K562 (cell line): ENCODE data around the gene IFI27L2. TPM values are rescaled to one million over a fixed set of nuclear protein-coding genes. Genes with fewer than 3 reads are reported as not detected.

Source experiments
- ATAC-seq: fragments of 200-7000 bp; cut with Tn5 transposase; 3 replicates; pipeline ENCODE4 v1.9.1; 2020; ENCODE audit warnings: moderate library complexity
- BruUV-seq: library from RNA; stranded (reverse); fragments of 400-500 nt; replicated peaks from 2 replicates; lab custom pipeline; 2021; lab: Mats Ljungman, UMichigan
- CTCF ChIA-PET: fragments of 300-600 bp; formaldehyde crosslinking; extraction: SDS; loops from one replicate; lab custom pipeline; 2021; ENCODE audit warnings: low intra/inter-chr PET ratio; lab: Yijun Ruan, JAX
- POLR2A ChIA-PET: fragments of 300-600, 350-650 bp; sonication (Branson Sonifier 250); formaldehyde crosslinking; extraction: SDS; loops from one replicate; lab custom pipeline; 2021; ENCODE audit warnings: antibody characterized with exemption, inconsistent platforms; lab: Yijun Ruan, JAX
- DNase-seq, 4 experiments: peaks; one replicate each; pipeline versions ENCODE4 v3.0.0 to v3.0.0-alpha.2; 2011 to 2018; ENCODE audit warnings: low spot score in 3 of 4, mixed read lengths in 3 of 4; ENCODE audit errors: extremely low read depth in 1 of 4
- FAIRE-seq: peaks from 2 replicates; lab custom pipeline; 2011; peaks lifted over from hg19 to GRCh38; lab: Jason Lieb, UNC
- H2AFZ ChIP-seq: 2 replicates; pipeline ENCODE4 v1.6.0; 2011; ENCODE audit warnings: low read depth, low read length, control low read depth, inconsistent platforms
- H3K27ac ChIP-seq: fragments of 200-600 bp; 3 replicates; pipeline ENCODE4 v1.8.0; 2011; ENCODE audit warnings: low read depth, mild to moderate bottlenecking, control low read depth, inconsistent platforms, low read length, moderate library complexity, mixed read lengths; ENCODE audit errors: extremely low read depth
- H3K27me3 ChIP-seq, 2 experiments: fragments of 300-600 bp in 1 of 2; 2 replicates in 1 of 2; 3 replicates in 1 of 2; pipeline versions ENCODE4 v1.6.0 to v1.8.0; 2011; ENCODE audit warnings: inconsistent platforms in 2 of 2, low read length in 2 of 2, mild to moderate bottlenecking in 1 of 2, mixed read lengths in 1 of 2, moderate library complexity in 1 of 2; ENCODE audit not compliant: control insufficient read depth in 2 of 2, insufficient read depth in 2 of 2
- H3K36me3 ChIP-seq: fragments of 300-600 bp; 3 replicates; pipeline ENCODE4 v1.8.0; 2011; ENCODE audit warnings: mild to moderate bottlenecking, low read length, inconsistent platforms; ENCODE audit not compliant: control insufficient read depth, insufficient read depth
- H3K4me1 ChIP-seq, 2 experiments: fragments of 200-600 bp in 1 of 2; replicated peaks in 1 of 2; 2 replicates in 1 of 2; 3 replicates in 1 of 2; pipeline versions ENCODE4 v1.5.1 to v1.8.0; 2011; ENCODE audit warnings: inconsistent platforms in 2 of 2, low read length in 2 of 2, mild to moderate bottlenecking in 1 of 2, mixed read lengths in 1 of 2, moderate library complexity in 1 of 2; ENCODE audit not compliant: control insufficient read depth in 2 of 2, insufficient read depth in 2 of 2
- H3K4me2 ChIP-seq: 2 replicates; pipeline ENCODE4 v1.6.1; 2011; ENCODE audit warnings: low read length, control low read depth, inconsistent platforms, mixed read lengths; ENCODE audit not compliant: insufficient read depth
- H3K4me3 ChIP-seq: fragments of 200-600 bp; sonication (generic), shearing (Covaris generic); 2 replicates; pipeline ENCODE4 v1.5.1; 2016; ENCODE audit warnings: control low read depth, inconsistent platforms
- H3K79me2 ChIP-seq: fragments of 200-600 bp; 3 replicates; pipeline ENCODE4 v1.8.0; 2011; ENCODE audit warnings: low read length, inconsistent platforms; ENCODE audit not compliant: control insufficient read depth, insufficient read depth
- H3K9ac ChIP-seq, 2 experiments: 2 replicates each; pipeline versions ENCODE4 v1.6.0 to v1.6.1; 2011; ENCODE audit warnings: low read depth in 2 of 2, low read length in 2 of 2, control low read depth in 1 of 2, inconsistent platforms in 1 of 2, mild to moderate bottlenecking in 1 of 2, mixed read lengths in 1 of 2; ENCODE audit not compliant: insufficient read depth in 1 of 2
- H3K9me1 ChIP-seq: one replicate; pipeline ENCODE4 v1.6.0; 2011; ENCODE audit warnings: inconsistent platforms, mild to moderate bottlenecking, low read length, moderate library complexity; ENCODE audit not compliant: control insufficient read depth, insufficient read depth
- H3K9me3 ChIP-seq: replicated peaks from 2 replicates; pipeline ENCODE4 v1.5.1; 2011; ENCODE audit warnings: low read depth, low read length, inconsistent platforms; ENCODE audit not compliant: control insufficient read depth, insufficient read depth
- H4K20me1 ChIP-seq: replicated peaks from 2 replicates; pipeline ENCODE4 v1.6.1; 2011; ENCODE audit warnings: low read length, inconsistent platforms, mixed read lengths; ENCODE audit not compliant: control insufficient read depth, insufficient read depth
- BCL6 ChIP-seq: fragments of 250-450 bp; sonication (Bioruptor Pico); IDR thresholded peaks from 2 replicates; pipeline ENCODE4 v1.4.0; 2020
- CHD2 ChIP-seq: IDR thresholded peaks from 2 replicates; pipeline ENCODE4 v1.6.1; 2011; ENCODE audit warnings: low read depth, low read length
- CREB1 ChIP-seq, 2 experiments: sonication (generic) in 1 of 2; formaldehyde crosslinking in 1 of 2; IDR thresholded peaks; 2 replicates each; pipeline versions ENCODE4 v1.6.1 to v1.8.0; 2012 to 2022; ENCODE audit warnings: inconsistent platforms in 1 of 2, mild to moderate bottlenecking in 1 of 2, missing genetic modification reagents in 1 of 2, moderate library complexity in 1 of 2
- GATA2 ChIP-seq: sonication (generic); formaldehyde crosslinking; IDR thresholded peaks from 2 replicates; pipeline ENCODE4 v1.4.0; 2020; ENCODE audit warnings: mild to moderate bottlenecking, missing genetic modification reagents
- KDM5B ChIP-seq: fragments of 200-600 bp; sonication (generic); IDR thresholded peaks from 2 replicates; pipeline ENCODE4 v1.6.1; 2012; ENCODE audit warnings: low read depth, mild to moderate bottlenecking, moderate library complexity, low read length, control low read depth, inconsistent platforms; ENCODE audit not compliant: insufficient replicate concordance
- NFYB ChIP-seq: IDR thresholded peaks from 2 replicates; pipeline ENCODE4 v1.6.1; 2011; ENCODE audit warnings: mild to moderate bottlenecking, moderate library complexity; ENCODE audit not compliant: insufficient read length; ENCODE audit errors: extremely low read depth
- RREB1 ChIP-seq: fragments of 250-450 bp; sonication (Bioruptor Pico); IDR thresholded peaks from 2 replicates; pipeline ENCODE4 v1.4.0; 2020
- SNRNP70 ChIP-seq: fragments of 200-400 bp; formaldehyde crosslinking; optimal IDR thresholded peaks from 2 replicates; pipeline ENCODE3; 2017; ENCODE audit warnings: low read depth, low read length
- TAF1 ChIP-seq: IDR thresholded peaks from 2 replicates; pipeline ENCODE4 v1.6.1; 2011; ENCODE audit warnings: mild to moderate bottlenecking, low read length, moderate library complexity; ENCODE audit not compliant: insufficient read depth, control insufficient read depth, severe bottlenecking; ENCODE audit errors: extremely low read depth
- ZMIZ1 ChIP-seq, 2 experiments: fragments of 150-350 bp in 1 of 2; IDR thresholded peaks; 2 replicates each; pipeline ENCODE4 v1.6.1; 2012 to 2016; ENCODE audit warnings: low read depth in 2 of 2, low read length in 2 of 2, mild to moderate bottlenecking in 1 of 2, moderate library complexity in 1 of 2
- ZNF766 ChIP-seq: fragments of 200-800 bp; sonication (Bioruptor generic); conservative IDR thresholded peaks from 2 replicates; pipeline ENCODE4 v1.6.1; 2016; ENCODE audit warnings: missing genetic modification characterization, missing compliant biosample characterization
- ZSCAN32 ChIP-seq: fragments of 450-650 bp; formaldehyde crosslinking; IDR thresholded peaks from 2 replicates; pipeline ENCODE4 v1.4.0; 2020; ENCODE audit warnings: mild to moderate bottlenecking, moderate library complexity
- in situ Hi-C: fragments of 300-500 bp; cut with MboI; formaldehyde crosslinking; loops from 4 replicates; pipeline ENCODE4 v1.15.0; 2018; ENCODE audit warnings: inconsistent platforms, mixed read lengths
- intact Hi-C: fragments of 100-400 bp; cut with micrococcal nuclease; formaldehyde crosslinking; loops from 2 replicates; pipeline ENCODE4 v1.14.2; 2022
- polyA plus RNA-seq, 8 experiments: library from polyadenylated mRNA; depleted of rRNA in 4 of 8; stranded (reverse) in 5 of 8; unstranded in 3 of 8; fragments of >200 nt; fragmentation: Nextera tagmentation in 2 of 8; fragmentation: Illumina TruSeq in 1 of 8; extraction: Ambion mirVana in 2 of 8; extraction: Trizol in 1 of 8; gene quantifications; 2 replicates each; pipeline versions ENCODE4 v1.2.1 to v1.2.3, GENCODE V29; 2011 to 2014; ENCODE audit warnings: inconsistent platforms in 1 of 8, missing spikeins in 1 of 8
- total RNA-seq, 7 experiments: library from RNA; depleted of rRNA in 6 of 7; stranded (reverse); fragments of >200 nt in 6 of 7; fragmentation: Illumina TruSeq in 2 of 7; extraction: Trizol in 2 of 7; gene quantifications; 2 replicates each; pipeline versions ENCODE4 v1.2.1 to v1.2.3, GENCODE V29; 2011 to 2021; ENCODE audit warnings: low replicate concordance in 1 of 7

IFI27L2 gene
- total and polyA plus RNA-seq, 9 of the 15 experiments (the other 6 are each of a cell fraction or from before 2014, with no cell fraction given): 1.0 to 9.3 (median 4.1) TPM

GRCh38 chr14:94119071-94119470 is 10.3 kb downstream of the IFI27L2 start:
- in situ Hi-C loops (no loop called here), intact Hi-C loops (no loop called here)
- no TSS peak for BruUV-seq
- no peaks in the 10 kb centered on the region; a peak in 1 of 5 replicates for H3K4me1 ChIP-seq
- no peaks in the 10 kb centered on the region; the same call in 1 of the 2 replicates for H4K20me1 ChIP-seq
- no peaks in the 10 kb centered on the region for H3K9me1 ChIP-seq
- DNase-seq (no peak), FAIRE-seq (no peak), ATAC-seq (no peak)
- ChIA-PET CTCF (no interaction called here), POLR2A (interaction anchor here (1.8 kb wide), 1 partner anchor 9 kb away, joined by 3 read pairs; no protein-coding TSS in a partner anchor)
- H3K79me2 ChIP-seq: no peaks in the 10 kb centered on the region
- H3K36me3 ChIP-seq: no peaks in the 10 kb centered on the region
- no peak overlapping the region for H3K27ac ChIP-seq
- H3K9ac ChIP-seq: no peak overlapping the region
- TF ChIP-seq NFYB (no peak), ZNF766 (CRISPR knock-in tag) (no peak), RREB1 (CRISPR knock-in tag) (no peak), SNRNP70 (no peak), CREB1 (IDR thresholded peaks at IDR 0.05) (no peak), CREB1 (CRISPR knock-in tag; IDR thresholded peaks at IDR 0.05) (no peak), CHD2 (no peak), TAF1 (no peak), ZSCAN32 (no peak), BCL6 (CRISPR knock-in tag) (no peak), GATA2 (no peak), KDM5B (no peak), ZMIZ1 (IDR thresholded peaks at IDR 0.05; ENCODE audit: low read depth in 2 of 2, low read length in 2 of 2) (no peak)
- H3K4me2 ChIP-seq: no peak overlapping the region
- no peak overlapping the region for H3K4me3 ChIP-seq
- H3K27me3 ChIP-seq: peaks cover 2 to 29% of the 10 kb centered on the region in 2 experiments; a peak in 3 of 5 replicates
- no peak overlapping the region for H2AFZ ChIP-seq
- no peaks in the 10 kb centered on the region for H3K9me3 ChIP-seq
